A673 (cell line): ENCODE measurements around the gene DSC1. TPM values are rescaled to one million over a fixed set of nuclear protein-coding genes. Genes with fewer than 3 reads are reported as not detected.

Experiments
- BruUV-seq: library from RNA; stranded (reverse); fragments of 400-500 nt; replicated peaks from 2 replicates; lab custom pipeline; 2021; lab: Mats Ljungman, UMichigan
- CTCF ChIA-PET: fragments of 300-600 bp; sonication (Branson Sonifier 250); formaldehyde crosslinking; loops from one replicate; lab custom pipeline; 2022; ENCODE audit warnings: antibody characterized with exemption; lab: Charles Lee
- POLR2A ChIA-PET: fragments of 300-600 bp; sonication (Branson Sonifier 250); formaldehyde crosslinking; loops from one replicate; lab custom pipeline; 2022; ENCODE audit warnings: antibody characterized with exemption; ENCODE audit not compliant: low non-redundant PET; lab: Charles Lee
- DNase-seq: peaks from one replicate; pipeline ENCODE4 v3.0.0-alpha.2; 2015; ENCODE audit warnings: low spot score
- H3K27ac ChIP-seq: fragments of 200-600 bp; sonication (generic); 2 replicates; pipeline ENCODE4 v1.5.1; 2016; ENCODE audit warnings: mixed run types, low read depth, mild to moderate bottlenecking, mixed read lengths, antibody characterized with exemption, low read length; ENCODE audit not compliant: poor library complexity, severe bottlenecking
- H3K27me3 ChIP-seq: fragments of 200-600 bp; sonication (generic); replicated peaks from 2 replicates; pipeline ENCODE4 v1.6.1; 2017; ENCODE audit warnings: mixed run types, low read depth, mild to moderate bottlenecking, mixed read lengths, antibody characterized with exemption, low read length; ENCODE audit not compliant: insufficient read depth, poor library complexity
- H3K36me3 ChIP-seq: fragments of 200-600 bp; sonication (generic); 2 replicates; pipeline ENCODE4 v1.6.1; 2016; ENCODE audit warnings: mixed run types, mild to moderate bottlenecking, mixed read lengths, antibody characterized with exemption, low read length; ENCODE audit not compliant: insufficient read depth, poor library complexity, severe bottlenecking
- H3K4me1 ChIP-seq: fragments of 200-600 bp; sonication (generic); 2 replicates; pipeline ENCODE4 v1.6.1; 2017; ENCODE audit warnings: mixed run types, mild to moderate bottlenecking, mixed read lengths, antibody characterized with exemption, low read length; ENCODE audit not compliant: insufficient read depth, poor library complexity, severe bottlenecking
- H3K4me3 ChIP-seq: fragments of 200-600 bp; sonication (generic); 2 replicates; pipeline ENCODE4 v1.5.1; 2016; ENCODE audit warnings: low read depth, mixed run types, mild to moderate bottlenecking, mixed read lengths, low read length; ENCODE audit not compliant: poor library complexity, severe bottlenecking
- H3K9me3 ChIP-seq: fragments of 200-600 bp; sonication (generic); 2 replicates; pipeline ENCODE4 v1.6.1; 2016; ENCODE audit warnings: mixed run types, low read depth, mild to moderate bottlenecking, mixed read lengths, antibody characterized with exemption, low read length; ENCODE audit not compliant: poor library complexity, severe bottlenecking
- CTCF ChIP-seq: fragments of 300-800, 200-600 bp; sonication (generic); conservative IDR thresholded peaks from 2 replicates; pipeline ENCODE4 v1.5.1; 2017; ENCODE audit warnings: low read depth, mild to moderate bottlenecking, antibody characterized with exemption, low read length, moderate library complexity, mixed read lengths
- EZH2 ChIP-seq: fragments of 200-600 bp; sonication (generic); IDR thresholded peaks from 2 replicates; pipeline ENCODE4 v1.6.1; 2017; ENCODE audit warnings: borderline replicate concordance, low read depth, mild to moderate bottlenecking, mixed read lengths, antibody characterized with exemption, low read length; ENCODE audit not compliant: poor library complexity, severe bottlenecking
- intact Hi-C: fragments of 100-400 bp; cut with micrococcal nuclease; formaldehyde crosslinking; loops from one replicate; pipeline ENCODE4 v1.10.0; 2022; ENCODE audit not compliant: unreplicated experiment
- total RNA-seq: library from RNA; stranded (reverse); gene quantifications from 2 replicates; pipeline ENCODE4 v1.2.3, GENCODE V29; 2021

DSC1 gene
- total RNA-seq, 1 experiment from 2014 or later, result not detected

- no peak for DNase-seq
- no peaks in the 10 kb centered on the region for H3K9me3 ChIP-seq
- POLR2A ChIA-PET, result no interaction called here
- H3K4me3 ChIP-seq, result no peak overlapping the region
- no TSS peak for BruUV-seq
- H3K4me1 ChIP-seq, result no peaks in the 10 kb centered on the region
- H3K36me3 ChIP-seq, result no peaks in the 10 kb centered on the region
- no peaks in the 10 kb centered on the region for H3K27me3 ChIP-seq
- intact Hi-C loops, result no loop called here
- TF ChIP-seq CTCF (no peak), EZH2 (no peak)
- CTCF ChIA-PET, result no interaction called here
- H3K27ac ChIP-seq, result no peak overlapping the region
These were observed 19.6 kb downstream of the DSC1 start for GRCh38 chr18:31143025-31143424.

- H3K4me1 ChIP-seq, result no peaks in the 10 kb centered on the region
- intact Hi-C loops, result no loop called here
- no peak for TF ChIP-seq CTCF
- TF ChIP-seq EZH2, result no peak
- no TSS peak for BruUV-seq
- H3K27me3 ChIP-seq, result no peaks in the 10 kb centered on the region
- ChIA-PET CTCF (no interaction called here), POLR2A (no interaction called here)
- no peaks in the 10 kb centered on the region for H3K36me3 ChIP-seq
- no peak overlapping the region for H3K4me3 ChIP-seq
- H3K27ac ChIP-seq, result no peak overlapping the region
- H3K9me3 ChIP-seq, result no peaks in the 10 kb centered on the region
- DNase-seq, result no peak
These were observed 23.9 kb downstream of the DSC1 start for GRCh38 chr18:31138709-31139108.

GRCh38 chr18:31134988-31135529 lies 27.6 kb downstream of the DSC1 start:
- Histone ChIP-seq H3K9me3 (no peaks in the 10 kb centered on the region), H3K36me3 (no peaks in the 10 kb centered on the region), H3K4me3 (no peak overlapping the region), H3K27me3 (no peaks in the 10 kb centered on the region), H3K27ac (no peak overlapping the region), H3K4me1 (no peaks in the 10 kb centered on the region)
- ChIA-PET POLR2A (no interaction called here), CTCF (no interaction called here)
- intact Hi-C loops, result no loop called here
- TF ChIP-seq EZH2, result no peak
- TF ChIP-seq CTCF, result no peak
- BruUV-seq, result no TSS peak
- no peak for DNase-seq
